CD4-positive, alpha-beta T cell treated with Interleukin-10 for 1 hour (primary cell): ENCODE results near the gene SEMA3C.

Experiments
- DNase-seq: peaks from one replicate; pipeline ENCODE4 v3.0.0-alpha.2; 2020

The SEMA3C gene

DNA sequence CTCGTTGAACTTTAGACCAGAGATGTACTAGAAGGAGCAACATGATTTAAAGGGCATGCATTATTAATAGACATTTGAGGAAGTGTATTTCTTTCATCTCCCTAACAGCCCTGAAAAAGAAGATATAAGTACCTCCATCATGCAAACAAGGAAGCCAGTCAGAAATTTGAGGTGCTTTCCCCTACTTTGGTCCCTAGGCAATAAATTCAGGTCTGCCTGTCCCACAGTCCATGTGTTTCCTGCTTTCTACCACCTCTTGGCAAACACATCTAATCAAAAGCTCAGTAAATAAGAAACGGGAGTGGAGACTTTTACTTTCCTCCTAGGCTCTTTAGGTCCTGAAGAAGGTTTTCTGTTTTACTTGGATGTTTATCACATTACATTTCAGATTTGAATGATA lies 5.2 kb upstream of the SEMA3C start:
- DNase-seq = no peak

DNA sequence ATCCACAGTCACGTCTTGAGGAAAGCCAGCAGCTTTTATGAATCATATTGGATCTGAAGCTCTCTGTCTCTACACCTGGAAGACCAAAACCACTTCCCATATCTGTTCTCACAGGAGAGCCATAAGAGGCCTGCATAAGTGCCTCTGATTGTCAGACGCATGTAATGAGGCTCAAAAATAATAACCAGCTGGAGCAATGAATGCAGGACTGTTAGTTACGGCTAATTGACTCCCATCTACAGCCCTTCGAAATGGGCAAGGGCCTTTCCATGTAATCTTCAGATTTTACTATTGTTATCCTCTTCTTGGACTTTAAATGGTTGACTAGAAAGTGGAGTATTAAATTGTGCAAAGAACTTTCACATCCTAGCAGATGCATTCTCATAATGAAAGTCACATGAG lies 4.4 kb upstream of the SEMA3C start:
- no peak for DNase-seq

DNA sequence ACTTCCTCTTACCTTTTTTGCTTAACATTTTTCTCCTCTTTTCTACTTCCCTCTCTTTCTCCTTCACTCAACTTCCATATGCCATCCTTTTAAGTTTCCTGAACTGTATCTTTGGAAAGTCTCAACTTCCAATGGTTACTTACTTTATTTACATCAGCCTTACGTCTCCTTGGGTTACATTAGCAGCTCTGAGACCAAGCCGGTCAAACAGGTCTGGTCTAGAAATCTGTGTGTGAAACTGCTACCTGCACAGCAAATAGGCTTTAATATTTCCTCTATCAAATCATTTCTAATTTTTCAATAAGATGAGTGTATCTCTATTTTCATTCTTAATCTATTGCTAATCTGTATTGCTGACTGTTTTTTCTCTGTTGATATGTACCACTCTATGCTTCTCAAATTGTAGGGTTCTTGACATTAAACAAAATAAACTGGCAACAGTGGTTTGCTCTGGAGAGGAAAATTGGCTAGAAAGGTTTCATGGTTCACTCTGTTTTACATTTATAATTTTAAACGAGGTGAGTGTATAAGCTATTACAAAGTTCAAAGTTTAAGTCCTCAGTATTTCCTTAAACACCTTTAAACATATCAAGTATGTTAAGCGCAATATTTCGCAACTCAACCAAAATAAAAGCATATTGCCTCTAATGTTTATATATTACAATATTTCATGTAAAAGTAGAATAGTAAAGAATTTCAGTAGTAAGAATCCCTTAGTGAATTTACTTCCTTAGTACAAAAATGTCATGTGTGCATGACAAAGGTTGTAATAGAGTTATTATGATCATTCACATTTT lies 3.6 kb upstream of the SEMA3C start:
- no peak for DNase-seq

DNA sequence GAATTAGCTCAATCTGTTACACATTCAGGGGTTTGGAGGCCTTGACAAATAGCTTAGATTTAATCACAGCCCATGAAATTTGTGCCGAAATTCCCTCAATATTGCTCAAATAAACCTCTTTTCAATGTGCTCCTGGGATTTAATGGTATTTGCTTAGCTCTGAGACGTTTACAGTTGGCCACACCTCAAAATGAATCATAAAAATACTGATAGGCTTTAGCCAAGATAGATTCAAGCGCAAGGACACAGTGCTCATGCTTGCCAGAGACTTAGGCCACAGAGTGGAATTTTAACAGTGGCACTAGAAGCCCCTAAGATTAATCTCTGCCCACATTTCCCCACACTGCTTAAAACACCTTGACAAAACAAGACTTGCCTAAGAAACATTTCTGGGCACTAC lies 2.3 kb upstream of the SEMA3C start:
- DNase-seq = no peak

DNA sequence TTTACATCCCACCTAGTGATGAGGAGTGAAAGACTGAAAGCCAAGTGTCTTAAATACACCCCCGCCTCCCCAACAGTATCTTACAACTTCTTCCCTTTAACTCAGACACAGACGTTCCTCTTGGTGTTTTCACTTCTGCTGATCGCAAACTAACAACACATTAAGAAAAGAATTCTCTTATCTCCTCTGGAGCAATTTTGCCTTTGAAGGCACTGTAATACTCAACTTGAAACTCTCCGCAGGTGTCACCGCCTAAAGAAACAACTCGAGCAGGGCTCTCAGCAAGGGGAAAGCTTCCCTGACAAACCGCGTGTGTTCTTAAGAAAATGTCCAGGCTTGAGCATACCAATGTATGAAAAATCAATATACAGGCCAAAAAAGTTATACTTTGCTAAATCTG lies 452 bp downstream of the SEMA3C start:
- no peak for DNase-seq

DNA sequence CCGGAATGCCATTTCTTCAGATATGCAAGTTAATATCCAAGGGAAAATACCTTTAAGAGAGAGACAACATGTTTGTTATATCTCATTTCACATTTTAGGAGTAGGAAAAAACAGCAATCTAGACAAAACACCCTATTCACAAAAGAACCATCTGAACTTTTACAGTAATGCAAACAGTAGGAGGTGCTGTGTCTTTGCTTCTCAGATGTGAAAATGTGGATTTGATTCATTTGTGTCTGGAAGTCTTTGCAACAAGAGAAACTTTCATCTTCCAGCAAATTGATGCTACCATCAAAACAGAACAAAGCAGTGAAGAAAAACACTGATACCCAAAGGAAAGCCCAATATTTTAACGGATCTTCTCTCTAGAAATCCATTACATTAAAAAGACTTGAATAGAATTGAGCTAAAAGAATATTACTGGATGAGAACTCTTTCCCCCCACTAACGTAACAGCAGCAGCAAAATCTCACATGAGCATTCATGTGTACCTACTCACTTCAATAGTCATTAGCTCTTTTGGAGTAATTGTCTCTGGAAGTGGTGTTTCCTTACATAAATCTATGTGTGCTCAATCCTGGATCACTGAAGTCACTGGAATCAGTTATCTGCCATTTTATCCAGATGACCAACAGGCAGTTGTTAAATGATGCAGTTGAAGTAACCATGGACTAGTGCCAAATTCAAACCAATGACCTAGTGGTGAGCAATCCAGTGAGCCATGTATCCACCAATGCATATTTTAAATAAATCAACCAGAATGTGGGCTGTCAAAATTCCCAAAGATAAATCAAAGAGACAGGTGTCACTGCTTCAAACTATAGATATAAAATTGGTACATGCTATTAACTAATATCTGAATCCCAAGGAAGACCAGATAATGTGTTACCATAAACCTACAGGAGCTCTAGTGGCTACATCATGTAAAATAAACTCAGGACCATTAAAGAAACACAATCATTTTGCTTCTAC lies 1.8 kb downstream of the SEMA3C start:
- DNase-seq = no peak

DNA sequence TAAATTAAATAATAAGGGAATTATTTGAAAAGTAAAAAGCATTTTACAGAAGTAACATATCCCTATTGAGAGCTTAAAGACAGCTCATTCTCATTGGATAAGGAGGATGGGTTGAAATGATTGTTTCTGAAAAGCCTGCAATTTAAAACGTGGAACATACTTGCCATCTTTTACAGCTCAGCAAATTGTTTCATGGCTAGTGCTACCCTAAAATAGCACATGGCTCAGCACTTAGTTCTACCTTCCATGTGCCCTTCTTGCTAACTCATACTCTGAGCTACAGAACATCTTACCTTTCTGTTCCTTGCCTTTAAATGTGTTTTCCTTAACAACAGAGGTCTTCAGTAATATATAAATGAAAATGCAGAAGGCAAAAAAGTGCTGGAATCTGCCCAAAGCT lies 8.6 kb downstream of the SEMA3C start:
- DNase-seq = no peak

DNA sequence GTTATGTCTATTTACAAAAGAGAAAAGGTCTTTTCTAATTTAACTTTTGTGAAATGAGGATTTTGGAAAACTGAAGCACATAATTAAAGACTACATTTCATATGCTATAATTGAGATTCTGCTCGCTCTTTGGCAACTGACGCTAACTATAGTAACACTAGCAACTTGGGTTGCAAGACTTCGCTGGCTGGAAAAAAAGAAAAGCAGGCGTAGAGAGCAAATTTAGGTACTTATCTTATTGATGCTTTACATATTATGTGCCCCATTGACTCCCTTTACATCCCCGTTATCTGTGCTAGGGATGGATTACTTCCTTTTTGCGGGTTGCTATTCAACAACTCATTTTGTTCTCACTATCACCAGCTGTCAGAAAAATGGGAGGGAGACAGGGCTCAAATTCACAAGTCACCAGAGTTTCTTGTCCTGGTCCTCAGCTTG lies 10.5 kb downstream of the SEMA3C start:
- no peak for DNase-seq

DNA sequence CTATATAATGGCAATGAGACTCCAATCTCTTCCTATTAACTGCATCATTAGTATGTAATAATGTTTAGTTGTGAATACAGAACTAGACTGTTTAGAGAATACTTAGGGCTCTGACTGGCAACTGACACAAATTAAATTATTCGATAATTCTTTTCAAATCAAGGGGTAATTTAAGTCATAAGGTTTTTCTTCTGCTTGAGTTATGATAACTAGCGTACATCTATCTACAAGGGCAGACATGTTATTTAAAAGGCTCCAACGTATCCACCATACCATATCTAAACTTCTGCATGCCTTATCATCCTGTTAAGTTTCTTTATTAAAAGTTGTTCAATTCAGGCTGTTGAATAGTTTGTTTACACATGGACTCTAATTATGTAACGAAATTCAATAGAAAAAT lies 11.2 kb downstream of the SEMA3C start:
- DNase-seq = no peak

DNA sequence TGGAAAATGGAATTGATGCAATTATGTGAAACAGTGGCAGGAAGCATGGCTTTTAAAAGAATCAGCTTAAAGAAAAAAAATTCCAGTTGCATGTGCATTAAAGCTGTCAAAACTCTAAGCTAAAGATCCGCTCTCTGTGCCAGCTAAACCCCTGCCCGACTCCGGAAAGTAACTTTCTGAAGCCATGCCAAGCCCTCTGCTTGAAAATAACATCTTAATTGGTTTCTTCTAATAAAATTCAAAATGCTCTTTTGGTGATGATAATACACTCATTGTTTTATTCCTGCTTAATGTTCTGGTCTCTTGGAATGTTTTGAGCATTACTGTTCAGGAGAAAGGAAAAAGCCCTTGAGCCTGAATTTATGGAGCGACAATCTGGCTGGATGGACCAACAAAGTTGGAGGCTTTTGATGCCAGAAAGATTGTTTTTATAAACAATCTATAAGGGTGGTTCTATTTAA lies 11.7 kb downstream of the SEMA3C start:
- DNase-seq = no peak

DNA sequence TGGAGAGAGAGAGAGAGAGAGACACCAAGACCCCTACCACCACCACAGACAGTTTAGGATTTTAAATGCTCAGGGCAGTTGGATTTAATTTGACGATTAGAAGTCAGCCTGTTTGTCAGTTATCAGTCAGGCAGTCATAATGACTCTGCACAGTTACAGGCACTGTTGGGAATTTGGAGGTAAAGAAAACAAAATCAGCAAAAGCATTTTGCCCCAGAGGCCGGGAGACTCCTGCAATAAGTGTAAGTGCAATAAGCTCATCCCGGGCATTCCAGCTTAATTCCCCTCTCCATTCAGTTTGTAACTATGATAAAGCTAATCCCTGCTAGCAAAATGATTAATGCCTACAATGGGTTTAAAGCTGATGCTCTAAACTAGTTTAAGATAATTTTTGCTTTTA lies 13.5 kb downstream of the SEMA3C start:
- DNase-seq = no peak

DNA sequence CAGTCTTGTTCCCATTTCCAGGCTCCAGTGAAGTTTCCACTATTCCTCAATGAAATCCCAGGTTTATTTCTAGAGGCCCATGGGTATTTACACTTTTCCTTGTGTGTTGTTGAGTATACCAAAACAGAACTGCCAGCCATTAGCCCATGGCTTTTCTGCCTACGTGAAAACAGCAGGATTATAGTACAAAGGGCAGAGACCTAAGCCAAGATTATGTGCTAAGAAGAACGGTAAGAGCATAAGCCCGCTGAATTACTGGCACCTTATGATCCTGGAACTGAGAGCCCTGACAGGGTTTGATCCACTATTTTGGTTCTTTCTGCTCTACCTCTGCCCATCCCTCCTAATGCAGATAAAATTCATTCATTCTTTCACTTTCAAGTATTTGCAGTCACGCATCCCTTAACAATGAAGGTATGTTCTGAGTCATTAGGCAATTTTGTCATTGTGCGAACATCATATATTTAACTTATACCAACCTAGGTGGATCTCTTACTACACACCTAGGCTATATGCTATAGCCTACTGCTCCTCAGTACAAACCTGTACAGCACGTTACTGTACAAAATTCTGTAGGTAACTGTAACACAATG lies 16.0 kb downstream of the SEMA3C start:
- no peak for DNase-seq

DNA sequence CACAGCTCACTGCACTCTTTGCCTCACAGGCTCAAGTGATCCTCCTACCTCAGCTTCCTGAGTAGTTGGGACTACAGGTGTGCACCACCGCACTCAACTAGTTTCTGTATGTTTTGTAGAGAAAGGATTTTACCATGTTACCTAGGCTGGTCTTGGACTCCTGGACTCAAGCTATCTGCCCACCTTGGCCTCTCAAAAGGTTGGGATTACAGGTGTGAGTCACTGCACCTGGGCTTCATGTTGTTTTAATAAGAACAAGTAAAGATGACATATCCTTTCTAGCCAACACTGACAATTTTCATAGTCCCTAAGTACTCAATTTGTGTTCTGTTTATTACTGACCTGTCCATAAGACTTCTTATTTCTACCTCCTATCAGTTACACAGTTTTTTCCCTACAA lies 16.8 kb downstream of the SEMA3C start:
- no peak for DNase-seq

DNA sequence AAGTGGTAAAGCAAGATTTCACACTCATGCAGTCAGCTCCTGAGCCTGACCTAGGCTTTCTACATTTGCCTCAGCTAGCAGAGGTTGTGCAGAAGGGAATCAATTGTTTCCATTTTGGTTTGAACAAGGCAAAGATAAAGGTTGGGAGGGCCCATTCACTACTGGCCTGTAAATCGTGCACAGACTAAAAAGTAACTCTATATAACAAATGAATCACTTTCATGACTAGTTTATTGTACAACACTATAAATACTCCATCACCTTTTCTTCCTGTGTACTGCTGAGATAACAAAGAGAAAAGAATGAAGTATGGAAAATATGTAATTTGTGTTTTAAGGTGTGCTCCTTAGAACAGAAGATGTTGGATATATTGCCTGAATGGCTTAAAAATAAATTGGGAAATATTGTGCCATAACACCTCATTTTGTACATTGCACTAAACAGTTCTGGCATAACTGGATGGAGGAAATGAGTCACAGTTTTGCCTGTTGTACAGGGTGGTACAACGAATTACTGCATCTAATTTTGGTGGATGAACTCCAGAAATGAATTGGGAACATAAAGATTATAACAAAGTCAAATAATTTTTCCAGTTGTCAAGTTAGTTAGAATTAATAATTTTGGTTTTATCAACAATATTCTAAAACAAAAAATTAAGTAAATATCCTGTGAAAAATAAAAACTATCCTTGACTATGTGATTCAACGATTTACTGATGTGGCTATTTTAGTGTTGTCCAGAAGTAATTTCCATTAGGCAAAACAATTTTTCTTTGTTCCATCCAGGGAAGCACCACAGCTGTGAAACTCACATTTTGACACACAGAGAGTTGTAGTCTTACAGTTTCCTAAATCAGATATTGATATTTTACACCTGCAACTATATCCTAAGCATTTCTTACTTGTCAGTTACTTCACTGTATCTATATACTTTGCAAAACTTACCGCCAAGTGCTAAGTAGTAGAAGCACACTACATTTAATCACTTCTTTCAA lies 18.0 kb downstream of the SEMA3C start:
- DNase-seq = no peak

DNA sequence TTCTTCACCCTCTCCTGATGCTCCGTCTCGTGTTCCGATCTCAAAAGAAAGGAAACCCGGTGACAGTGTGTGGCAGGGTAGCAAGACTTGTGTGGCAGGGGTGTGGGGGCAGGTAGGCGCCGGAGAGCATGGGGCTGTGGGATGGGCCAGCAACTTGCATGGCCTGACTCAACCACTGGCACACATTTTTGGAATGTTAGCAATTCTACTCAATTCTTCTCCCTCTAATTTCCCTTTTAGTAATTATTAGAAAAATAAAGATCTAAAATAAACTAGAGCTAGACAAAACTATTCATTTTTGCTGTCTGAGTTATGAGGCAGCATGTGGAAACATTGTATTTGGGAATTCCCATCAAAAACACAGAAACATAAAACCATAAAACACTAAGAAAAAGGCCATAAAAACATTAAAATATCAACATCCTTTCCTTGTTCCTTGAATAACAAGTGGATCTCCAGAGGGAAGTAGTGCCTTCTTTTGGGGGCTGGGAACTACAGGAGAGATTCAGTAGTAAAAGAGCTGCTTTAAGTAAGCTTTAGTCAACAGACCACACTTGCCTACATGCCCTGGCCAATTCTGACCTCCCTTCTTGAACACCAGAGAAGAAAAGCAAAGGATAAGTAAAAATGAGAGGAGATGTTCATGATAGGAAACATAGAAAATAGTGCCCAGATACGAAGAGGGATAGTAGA lies 21.8 kb downstream of the SEMA3C start:
- DNase-seq = no peak

DNA sequence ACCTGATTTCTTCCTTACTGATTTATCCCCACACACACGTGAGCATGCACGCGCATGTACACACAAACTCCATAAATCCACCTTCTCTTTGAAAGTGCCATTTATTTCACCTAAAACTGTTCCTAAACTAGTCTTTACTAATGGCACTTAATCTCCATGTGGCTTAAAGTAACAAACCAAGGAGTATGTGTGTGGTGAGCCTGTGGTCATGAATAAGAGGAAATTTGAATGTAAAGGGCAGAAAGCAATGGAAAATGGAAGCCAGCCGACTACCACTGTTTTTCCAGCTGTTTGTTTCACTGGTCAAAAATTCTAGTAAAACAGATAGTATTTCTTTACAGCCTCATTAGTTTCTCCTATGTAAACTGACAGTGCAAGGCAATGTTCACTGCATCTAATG lies 23.8 kb downstream of the SEMA3C start:
- DNase-seq = no peak

DNA sequence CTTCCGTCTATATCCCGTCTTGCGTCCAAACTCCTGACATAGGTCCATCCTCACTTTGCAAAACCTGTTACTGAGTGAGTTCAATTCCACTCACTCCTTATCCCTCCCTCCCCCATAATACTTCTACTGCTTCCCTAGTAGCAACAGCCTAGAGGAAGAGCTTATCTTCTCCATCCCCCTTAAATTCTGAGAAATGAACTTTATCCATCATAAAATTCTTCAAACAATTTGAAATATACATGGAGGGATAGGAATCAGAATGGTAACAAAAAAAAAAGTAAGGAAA lies 27.6 kb downstream of the SEMA3C start:
- DNase-seq = no peak

DNA sequence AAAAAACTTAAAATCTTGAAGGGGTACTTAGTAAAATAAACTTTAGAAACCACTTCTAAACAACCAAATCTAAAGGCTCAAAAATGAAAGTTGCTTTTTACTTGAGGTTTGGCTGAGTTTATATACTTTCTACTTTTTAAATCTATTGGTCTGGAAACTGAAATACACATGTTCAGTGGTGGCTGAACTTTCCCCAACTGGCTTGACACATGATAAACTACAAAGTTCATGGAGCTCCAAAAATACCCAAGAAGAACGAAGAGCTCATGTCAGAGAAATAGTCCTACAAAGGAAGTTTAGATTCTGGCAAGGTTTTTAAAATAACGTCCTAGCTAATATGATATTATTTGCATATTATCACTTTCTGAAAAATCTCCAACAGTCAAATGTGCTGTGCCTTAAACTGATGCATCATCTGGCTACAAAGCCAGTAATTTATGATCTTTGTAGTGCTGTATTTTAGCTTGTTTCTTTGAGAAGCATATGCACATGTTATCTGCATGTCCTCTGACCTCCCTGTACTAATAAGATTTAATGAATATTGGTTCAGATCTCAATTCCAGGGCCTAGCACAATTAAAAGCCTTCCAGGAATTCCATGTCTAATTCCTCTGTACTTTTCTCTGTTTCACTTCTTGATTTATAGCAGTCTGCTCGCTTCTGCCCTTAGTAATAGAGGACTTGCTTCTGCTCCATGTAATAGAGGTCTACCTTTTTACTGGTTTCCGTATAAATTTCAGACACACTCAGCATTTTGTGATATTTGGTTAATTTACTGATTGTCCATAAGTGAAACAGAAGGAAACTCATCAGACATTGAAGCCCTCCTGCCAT lies 28.2 kb downstream of the SEMA3C start:
- DNase-seq = no peak

DNA sequence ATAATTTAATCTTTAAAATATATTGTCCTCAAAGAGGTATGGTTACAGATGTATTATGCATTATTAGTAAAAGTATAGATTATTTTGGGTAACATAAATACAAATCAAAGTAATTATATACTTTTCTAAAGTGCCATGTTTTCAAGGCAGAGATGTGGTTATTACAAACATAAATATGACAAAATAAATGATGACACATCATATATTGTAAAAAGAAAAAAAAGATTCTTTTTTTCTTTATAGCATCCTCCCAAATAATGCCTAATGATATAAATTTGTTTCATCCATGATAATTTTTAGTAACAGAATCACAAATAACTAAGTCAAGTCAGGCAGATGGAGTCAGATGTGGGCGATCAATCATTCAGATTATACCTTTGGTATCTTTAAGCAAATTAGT lies 29.3 kb downstream of the SEMA3C start:
- no peak for DNase-seq

DNA sequence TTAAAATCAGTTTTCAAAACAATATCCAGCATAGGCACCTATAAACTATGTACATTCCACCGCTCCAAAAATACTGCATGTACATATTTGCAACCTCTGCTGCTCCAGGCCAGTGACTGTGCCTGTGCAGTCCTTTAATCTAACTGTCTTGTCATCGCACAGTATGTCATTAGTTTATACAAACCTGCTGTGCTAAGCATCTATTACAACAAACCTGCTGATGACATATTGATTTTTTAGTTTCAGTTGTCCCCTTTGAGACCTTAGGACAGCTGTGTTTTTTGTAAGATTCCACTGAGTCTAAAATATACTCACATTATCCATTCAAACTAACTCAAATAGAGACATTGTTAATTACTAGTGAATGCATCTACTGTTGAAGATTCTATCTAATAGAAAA lies 33.1 kb downstream of the SEMA3C start:
- DNase-seq = no peak
